Right ventricle myocardium inferior (tissue), 1 donor: ENCODE data around the gene ITGB3. TPM values are rescaled to one million over a fixed set of nuclear protein-coding genes. Genes with fewer than 3 reads are reported as not detected.
"Not testable (repeated sequence)": the region's sequence is repeated elsewhere in the genome, so short reads cannot be mapped to it uniquely, and the experiment has no call there.

ENCODE experiments used
- ATAC-seq: fragments of 200-7000 bp; cut with Tn5 transposase; one replicate; pipeline ENCODE4 v1.9.1; 2020; ENCODE audit warnings: mild to moderate bottlenecking, moderate library complexity
- DNase-seq: peaks from one replicate; pipeline ENCODE4 v3.0.0; 2021; ENCODE audit errors: missing footprints
- intact Hi-C: fragments of 100-400 bp; cut with DNase I; formaldehyde crosslinking; loops from one replicate; pipeline ENCODE4 v1.11.0; 2022
- long read RNA-seq: library from polyadenylated mRNA; unstranded; transcript quantifications from one replicate; pipeline ENCODE4 v2.0.0, GENCODE V29; 2021
- total RNA-seq: library from RNA; stranded (reverse); fragmentation: NEBNext Ultra II Directional; extraction: Animal tissue kit (Norgen Biotek cat#: 25700); gene quantifications from one replicate; pipeline ENCODE4 v1.2.1, GENCODE V29; 2021
- donor health status: DM: no; HTN: yes; CAD: no; lungs with severe emphysema.

ITGB3 gene
- 3.8 TPM for total RNA-seq
- long read RNA-seq, partial matches to known transcripts: 1 of 1 reads
- long read RNA-seq, other reads (novel, unspliced or antisense): 0 of 1 reads

DNA sequence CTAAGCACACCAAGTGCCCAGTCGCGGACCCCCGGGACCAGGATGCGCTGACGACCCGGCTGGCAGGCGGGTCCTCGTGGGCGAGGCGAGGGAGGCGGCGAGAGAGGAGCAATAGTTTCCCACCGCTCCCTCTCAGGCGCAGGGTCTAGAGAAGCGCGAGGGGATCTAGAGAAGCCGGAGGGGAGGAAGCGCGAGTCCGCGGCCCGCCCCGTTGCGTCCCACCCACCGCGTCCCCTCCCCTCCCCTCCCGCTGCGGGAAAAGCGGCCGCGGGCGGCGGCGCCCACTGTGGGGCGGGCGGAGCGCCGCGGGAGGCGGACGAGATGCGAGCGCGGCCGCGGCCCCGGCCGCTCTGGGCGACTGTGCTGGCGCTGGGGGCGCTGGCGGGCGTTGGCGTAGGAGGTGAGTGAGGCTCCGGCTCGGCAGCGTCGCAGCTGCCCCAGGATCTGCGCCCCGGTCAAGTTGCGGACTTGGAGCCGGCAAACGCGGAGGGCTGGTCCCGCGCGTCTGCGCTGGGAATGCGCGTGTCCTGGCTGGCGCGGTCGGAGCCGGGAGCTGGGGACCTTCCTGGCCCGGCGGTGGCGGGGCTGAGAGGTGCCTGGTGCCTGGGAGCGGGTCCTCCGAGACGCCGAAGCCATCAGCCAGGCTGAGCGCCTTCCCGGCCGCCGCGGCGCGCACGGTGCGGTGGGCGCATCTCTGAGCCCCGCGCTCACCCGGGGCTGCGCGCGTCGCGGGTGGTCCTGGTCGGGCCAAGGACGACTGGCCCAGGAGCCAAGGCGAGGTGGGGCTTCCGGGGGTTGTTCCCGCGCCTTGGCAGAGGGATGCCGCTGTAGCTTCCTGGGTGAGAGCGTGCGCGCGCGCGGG is at the start of gene ITGB3:
TSS of gene ITGB3 (plus strand) at position 287 of the 862 bp plus-strand sequence. CDS start at position 322, 35 bp downstream.
- DNase-seq: peak; percentile 88
- ATAC-seq: peak; percentile 95
- intact Hi-C loops: no loop called here

DNA sequence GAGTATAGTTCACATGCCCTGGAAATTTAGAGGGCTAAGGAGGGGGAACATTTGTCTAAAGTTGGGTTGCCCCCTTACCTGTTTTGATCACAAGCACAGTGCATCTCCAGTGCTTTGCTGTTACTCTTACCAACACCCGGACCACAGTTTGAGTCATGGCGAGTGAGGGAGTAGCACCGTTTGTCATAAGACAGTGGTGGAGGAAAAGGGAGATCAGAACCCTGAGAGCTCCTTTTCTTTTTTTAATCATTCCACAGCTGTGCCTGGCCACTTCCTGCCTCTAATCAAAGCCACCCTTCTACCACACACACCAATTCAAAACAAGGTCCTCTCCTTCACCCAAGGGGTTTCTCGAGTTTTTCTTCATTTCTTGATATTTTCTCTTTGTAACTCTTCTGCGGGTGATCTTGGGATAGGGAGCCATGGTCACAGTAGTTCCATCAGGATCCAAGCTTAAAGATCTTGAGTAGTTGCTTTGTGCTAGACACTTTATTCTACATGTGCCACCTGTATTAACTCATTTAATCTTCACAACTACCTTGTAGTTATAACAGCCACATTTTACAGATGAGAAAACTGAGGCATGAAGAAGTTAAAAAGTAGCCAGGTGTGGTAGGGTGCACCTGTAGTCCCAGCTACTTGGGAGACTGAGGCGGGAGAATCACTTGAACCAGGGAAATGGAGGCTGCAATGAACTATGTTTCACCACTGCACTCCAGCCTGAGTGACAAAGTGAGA is 49.5 kb upstream of the ITGB3 start:
- DNase-seq (no peak), ATAC-seq (no peak)
- intact Hi-C loops: no loop called here

DNA sequence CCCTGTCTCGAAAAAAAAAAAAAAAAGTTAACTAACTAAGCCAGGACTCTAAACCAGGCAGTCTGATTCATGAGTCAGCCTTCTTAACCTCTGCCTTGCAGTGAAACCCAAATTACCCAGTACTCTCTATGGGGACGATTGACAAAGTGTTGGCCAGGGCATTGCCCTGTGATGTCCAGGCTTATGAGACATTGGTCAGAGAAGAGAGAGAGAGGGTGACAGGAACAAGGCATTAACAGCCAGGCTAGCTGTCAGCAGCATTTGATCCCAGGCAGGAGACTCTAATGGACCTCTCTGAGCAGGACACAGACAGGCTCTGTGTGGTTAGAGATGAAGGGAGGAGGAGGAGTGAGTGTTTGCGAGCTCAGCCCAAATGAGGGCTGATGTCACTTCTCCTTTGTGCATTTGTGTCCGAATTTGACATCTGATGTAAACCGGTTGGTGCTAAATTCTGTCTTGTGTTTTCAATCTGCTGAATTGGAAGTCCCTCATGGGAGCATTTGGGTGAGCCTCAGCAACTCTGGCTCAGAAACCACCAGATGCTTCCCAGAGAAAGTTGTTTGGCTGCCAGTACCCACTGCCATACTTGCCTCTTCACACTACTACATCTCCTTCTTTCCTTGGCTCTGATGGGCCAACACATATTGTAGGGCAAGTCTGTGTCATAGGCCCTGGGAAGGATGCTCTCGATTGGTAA is 48.8 kb upstream of the ITGB3 start:
- DNase-seq: no peak

GRCh38 chr17:47205419-47205963 is 48.1 kb upstream of the ITGB3 start:
- peak; percentile 59 for ATAC-seq

More for the DNA sequence above, 48.8 kb upstream of the ITGB3 start:
- intact Hi-C loops: no loop called here
- peak; percentile 87 for ATAC-seq

GRCh38 chr17:47207143-47208067 is 46.2 kb upstream of the ITGB3 start:
- intact Hi-C loops: no loop called here
- DNase-seq: no peak
- ATAC-seq: no peak

More at GRCh38 chr17:47205419-47205963, 48.1 kb upstream of the ITGB3 start:
- intact Hi-C loops: no loop called here
- DNase-seq: no peak

- intact Hi-C loops: no loop called here
- DNase-seq: no peak
- no peak for ATAC-seq
Measured at GRCh38 chr17:47208744-47209488, 44.7 kb upstream of the ITGB3 start, which contains the start of gene MYL4. Gene MYL4, plus strand, starts transcription at chr17:47209348. Its CDS starts 75 bp downstream, at chr17:47209423.

DNA sequence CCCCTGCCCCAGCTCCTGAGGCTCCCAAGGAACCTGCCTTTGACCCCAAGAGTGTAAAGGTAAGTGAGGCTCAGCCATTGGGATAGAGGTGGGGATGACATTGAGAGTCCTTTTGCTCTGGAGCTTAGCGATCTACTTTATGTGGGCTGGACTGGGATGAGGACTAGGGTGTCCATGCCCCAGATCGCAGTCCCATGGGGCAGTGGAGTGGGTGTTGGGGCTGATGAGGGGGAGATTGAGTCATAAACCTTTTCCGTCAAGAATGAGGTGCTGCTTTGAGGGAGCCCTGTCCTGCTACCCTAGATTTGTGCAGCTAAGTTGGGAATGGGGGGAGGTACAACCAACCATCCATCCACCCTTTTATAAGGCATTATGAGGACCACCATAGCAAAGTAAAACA is 44.1 kb upstream of the ITGB3 start:
- intact Hi-C loops: no loop called here
- ATAC-seq: no peak
- no peak for DNase-seq

- ATAC-seq (peak; percentile 19), DNase-seq (no peak)
- intact Hi-C loops: no loop called here
Measured at GRCh38 chr17:47210105-47210504, 43.5 kb upstream of the ITGB3 start.

- intact Hi-C loops: no loop called here
- ATAC-seq: no peak
- DNase-seq: no peak
Measured at GRCh38 chr17:47210779-47211178, 42.8 kb upstream of the ITGB3 start.

DNA sequence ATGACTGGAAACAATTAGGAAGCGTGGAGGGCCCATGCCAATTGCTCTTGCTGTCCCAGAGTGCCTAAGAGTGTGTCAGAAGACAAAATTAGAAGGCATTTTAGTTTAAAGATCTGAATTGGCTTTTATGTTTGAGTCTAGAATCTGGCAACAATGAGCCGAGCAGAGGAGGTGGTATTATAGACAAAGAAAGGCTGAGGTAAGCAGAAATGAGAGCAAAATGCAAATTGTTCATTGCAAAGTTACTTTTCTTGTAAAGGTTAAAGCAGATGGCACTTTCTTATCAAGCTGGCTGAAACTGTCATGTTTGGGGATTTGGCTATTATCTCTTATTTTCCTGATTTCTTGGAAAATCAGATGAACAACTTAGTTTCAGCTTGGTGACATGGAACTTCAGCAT is 41.2 kb upstream of the ITGB3 start:
- ATAC-seq (no peak), DNase-seq (no peak)
- intact Hi-C loops: no loop called here

GRCh38 chr17:47213540-47213939 is 40.1 kb upstream of the ITGB3 start:
- no peak for DNase-seq
- intact Hi-C loops: no loop called here
- ATAC-seq: no peak

DNA sequence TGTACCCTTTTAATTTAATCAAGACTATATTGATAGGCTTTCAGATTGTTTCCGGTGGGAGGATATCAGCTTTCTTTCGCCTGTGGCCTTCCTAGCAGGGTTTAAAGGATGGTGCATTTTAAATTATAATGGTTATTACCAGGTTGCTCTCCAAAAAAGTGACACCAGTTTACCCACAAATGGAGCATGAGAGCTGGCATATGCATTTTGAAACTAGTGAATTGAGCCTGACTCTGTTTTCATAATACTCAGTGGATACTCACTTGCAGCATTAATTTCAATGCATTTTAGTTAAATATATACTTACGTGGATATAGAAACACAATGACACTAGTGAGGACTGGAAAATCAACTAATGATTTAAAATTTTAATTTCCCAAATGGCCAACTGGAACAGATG is 38.7 kb upstream of the ITGB3 start:
- DNase-seq (no peak), ATAC-seq (no peak)
- intact Hi-C loops: no loop called here

DNA sequence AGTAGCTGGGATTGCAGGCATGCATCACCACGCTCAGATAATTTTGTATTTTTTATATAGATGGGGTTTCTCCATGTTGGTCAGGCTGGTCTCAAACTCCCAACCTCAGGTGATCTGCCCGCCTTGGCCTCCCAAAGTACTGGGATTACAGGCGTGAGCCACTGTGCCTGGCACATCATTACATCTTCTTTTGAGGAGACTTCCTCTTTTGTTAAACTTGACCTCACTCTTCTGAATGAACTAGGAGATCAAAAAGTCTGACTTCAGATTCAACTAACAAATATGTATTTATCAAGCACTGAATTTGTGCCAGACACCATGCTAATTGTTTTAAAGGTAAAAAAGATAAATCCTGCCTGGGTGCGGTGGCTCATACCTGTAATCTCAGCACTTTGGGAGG is 36.8 kb upstream of the ITGB3 start:
- intact Hi-C loops, DNase-seq, ATAC-seq: not testable (repeated sequence)

DNA sequence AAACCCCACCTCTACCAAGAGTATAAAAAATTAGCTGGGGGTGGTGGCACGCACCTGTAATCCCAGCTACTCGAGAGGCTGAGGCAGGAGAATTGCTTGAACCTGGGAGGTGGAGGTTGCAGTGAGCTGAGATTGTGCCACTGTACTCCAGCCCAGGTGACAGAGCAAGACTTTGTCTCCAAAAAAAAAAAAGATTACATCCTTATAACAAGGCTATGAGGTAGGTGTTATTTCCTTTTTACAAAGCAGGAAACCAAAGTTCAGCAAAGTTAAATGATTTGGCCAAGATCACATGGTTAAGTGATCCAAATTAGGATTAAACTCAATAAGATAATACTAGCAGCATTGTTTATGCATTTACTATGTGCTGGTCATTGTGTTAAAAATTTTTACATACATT is 36.3 kb upstream of the ITGB3 start:
- intact Hi-C loops, DNase-seq, ATAC-seq: not testable (repeated sequence)

DNA sequence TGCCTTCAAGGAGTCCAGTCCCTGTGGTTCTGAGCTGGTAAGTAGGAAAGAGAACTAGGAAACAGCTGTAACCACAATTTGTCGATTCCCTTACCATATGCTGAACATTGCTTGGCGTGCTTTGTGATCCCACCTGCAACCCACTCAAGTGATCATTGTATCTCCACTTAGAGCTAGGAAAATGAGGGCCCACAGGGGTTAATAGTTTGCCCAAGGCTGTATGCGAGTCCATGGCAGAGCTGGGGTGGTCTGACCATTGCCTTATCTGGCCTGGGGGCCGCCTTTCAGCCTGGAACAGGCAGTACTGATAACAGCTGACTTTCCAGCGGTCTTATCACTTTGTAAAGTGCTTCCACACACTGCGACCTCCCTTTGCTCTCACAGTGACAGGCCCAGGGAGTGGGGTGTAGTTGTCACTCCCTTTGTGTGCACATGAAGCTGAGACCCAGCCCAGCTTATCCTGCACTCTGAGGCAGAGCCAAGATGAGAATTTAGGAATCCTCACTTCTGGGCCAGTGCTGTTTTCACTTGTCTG is 34.7 kb upstream of the ITGB3 start:
- peak; percentile 75 for ATAC-seq

DNA sequence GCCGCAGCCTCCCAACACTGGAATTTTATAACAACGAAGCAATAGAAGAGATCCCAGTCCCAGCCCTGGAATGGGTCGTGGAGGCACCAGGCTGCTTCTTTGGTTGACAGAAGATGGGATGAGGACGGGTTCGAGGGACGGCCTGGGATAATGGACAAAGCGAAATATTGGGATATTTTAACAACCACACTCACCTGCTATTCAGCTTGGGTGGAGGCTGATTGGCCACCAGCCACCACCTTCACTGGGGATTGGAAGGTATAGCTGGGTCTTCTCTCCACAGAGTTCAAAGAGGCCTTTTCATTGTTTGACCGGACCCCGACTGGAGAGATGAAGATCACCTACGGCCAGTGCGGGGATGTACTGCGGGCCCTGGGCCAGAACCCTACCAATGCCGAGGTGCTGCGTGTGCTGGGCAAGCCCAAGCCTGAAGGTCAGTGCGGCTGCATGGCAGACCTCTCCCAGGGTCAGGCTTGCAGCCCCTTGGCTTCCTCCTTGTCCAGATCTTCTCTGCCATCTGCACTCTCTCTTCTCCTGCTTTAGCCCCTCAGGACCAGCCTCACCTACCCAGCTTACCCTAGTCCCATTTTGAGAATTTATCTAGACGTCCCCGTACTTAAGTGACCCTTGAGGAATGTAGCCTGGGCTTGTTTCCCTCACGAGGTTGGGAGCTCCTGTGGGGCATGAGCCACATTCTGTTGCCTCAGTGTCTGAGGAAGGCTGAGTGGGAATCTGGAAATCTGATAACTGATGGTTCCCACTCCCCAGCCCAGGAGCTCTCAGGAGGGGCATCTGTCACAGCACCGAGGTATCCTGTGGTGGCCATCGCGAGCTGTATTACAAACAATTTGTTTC is 33.8 kb upstream of the ITGB3 start:
- DNase-seq (no peak), ATAC-seq (peak; percentile 9)
- intact Hi-C loops: loop anchor here (10.0 kb wide), 1 partner anchor 395 kb away; no protein-coding TSS in a partner anchor

More for the DNA sequence above, 34.7 kb upstream of the ITGB3 start:
- DNase-seq: no peak
- intact Hi-C loops: no loop called here
